Keratinocyte (primary cell): Measurements from ENCODE around the gene HBG2.

ENCODE experiments used
- CTCF ChIP-seq, 3 experiments: IDR thresholded peaks in 1 of 3; conservative IDR thresholded peaks in 1 of 3; optimal IDR thresholded peaks in 1 of 3; 2 replicates in 2 of 3; 3 replicates in 1 of 3; pipeline versions ENCODE3 to v1.5.1; 2011; ENCODE audit warnings: low read length in 3 of 3, mild to moderate bottlenecking in 3 of 3, moderate library complexity in 2 of 3, control low read depth in 1 of 3, inconsistent platforms in 1 of 3; ENCODE audit not compliant: insufficient read depth in 2 of 3; ENCODE audit errors: extremely low read depth in 1 of 3
- EZH2 ChIP-seq: IDR thresholded peaks from one replicate; pipeline ENCODE4 v1.6.1; 2012; ENCODE audit warnings: inconsistent platforms, mild to moderate bottlenecking, low read length, moderate library complexity

- TF ChIP-seq CTCF (optimal IDR thresholded peaks at IDR 0.05 in 1 of 3, IDR thresholded peaks at IDR 0.05 in 1 of 3, conservative IDR thresholded peaks at IDR 0.05 in 1 of 3; ENCODE audit: extremely low read depth in 1 of 3, insufficient read depth in 2 of 3, low read length in 3 of 3) (no peak), EZH2 (no peak)
These were observed 25.0 kb upstream of the HBG2 start for GRCh38 chr11:5279471-5280090.
